ENCODE measurements around the gene TAOK3.

DNA sequence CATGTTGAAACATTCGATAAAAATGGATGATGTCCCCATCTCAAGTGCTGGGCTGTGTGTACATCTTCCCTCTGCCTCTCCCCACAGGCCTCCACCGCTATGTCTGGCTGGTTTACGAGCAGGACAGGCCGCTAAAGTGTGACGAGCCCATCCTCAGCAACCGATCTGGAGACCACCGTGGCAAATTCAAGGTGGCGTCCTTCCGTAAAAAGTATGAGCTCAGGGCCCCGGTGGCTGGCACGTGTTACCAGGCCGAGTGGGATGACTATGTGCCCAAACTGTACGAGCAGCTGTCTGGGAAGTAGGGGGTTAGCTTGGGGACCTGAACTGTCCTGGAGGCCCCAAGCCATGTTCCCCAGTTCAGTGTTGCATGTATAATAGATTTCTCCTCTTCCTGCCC lies 228.2 kb downstream of the TAOK3 start:
- TF ChIP-seq, protein P1, sequence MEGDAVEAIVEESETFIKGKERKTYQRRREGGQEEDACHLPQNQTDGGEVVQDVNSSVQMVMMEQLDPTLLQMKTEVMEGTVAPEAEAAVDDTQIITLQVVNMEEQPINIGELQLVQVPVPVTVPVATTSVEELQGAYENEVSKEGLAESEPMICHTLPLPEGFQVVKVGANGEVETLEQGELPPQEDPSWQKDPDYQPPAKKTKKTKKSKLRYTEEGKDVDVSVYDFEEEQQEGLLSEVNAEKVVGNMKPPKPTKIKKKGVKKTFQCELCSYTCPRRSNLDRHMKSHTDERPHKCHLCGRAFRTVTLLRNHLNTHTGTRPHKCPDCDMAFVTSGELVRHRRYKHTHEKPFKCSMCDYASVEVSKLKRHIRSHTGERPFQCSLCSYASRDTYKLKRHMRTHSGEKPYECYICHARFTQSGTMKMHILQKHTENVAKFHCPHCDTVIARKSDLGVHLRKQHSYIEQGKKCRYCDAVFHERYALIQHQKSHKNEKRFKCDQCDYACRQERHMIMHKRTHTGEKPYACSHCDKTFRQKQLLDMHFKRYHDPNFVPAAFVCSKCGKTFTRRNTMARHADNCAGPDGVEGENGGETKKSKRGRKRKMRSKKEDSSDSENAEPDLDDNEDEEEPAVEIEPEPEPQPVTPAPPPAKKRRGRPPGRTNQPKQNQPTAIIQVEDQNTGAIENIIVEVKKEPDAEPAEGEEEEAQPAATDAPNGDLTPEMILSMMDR (IDR thresholded peaks at IDR 0.05; ENCODE audit: low read depth, low read length): no peak
- no peak for TF ChIP-seq MYC (IDR thresholded peaks at IDR 0.05; ENCODE audit: low read depth, low read length)
